Caki2 (cell line): ENCODE data around the gene PRR15. TPM values are rescaled to one million over a fixed set of nuclear protein-coding genes. Genes with fewer than 3 reads are reported as not detected.
A peak's percentile ranks its signal among the peaks of the same experiment; 100 is the strongest.
"Not testable (repeated sequence)": the region's sequence is repeated elsewhere in the genome, so short reads cannot be mapped to it uniquely, and the experiment has no call there.

Experiments used
- DNase-seq: peaks from one replicate; pipeline ENCODE4 v3.0.0-alpha.2; 2015; ENCODE audit warnings: low read depth
- in situ Hi-C: cut with HindIII; loops from 2 replicates; pipeline ENCODE4 v1.10.0; 2016; ENCODE audit warnings: low sequenced_read_pairs, low pct_unique_long_range_greater_than_20kb, mixed read lengths
- total RNA-seq: library from RNA; depleted of rRNA; stranded (reverse); fragments of >200 nt; shearing (Covaris generic); gene quantifications from 2 replicates; pipeline ENCODE4 v1.2.3, GENCODE V29; 2014; ENCODE audit warnings: low replicate concordance; rRNA removed

The PRR15 gene
- total RNA-seq = 4.2 and 12.7 TPM in 2 replicates

DNA sequence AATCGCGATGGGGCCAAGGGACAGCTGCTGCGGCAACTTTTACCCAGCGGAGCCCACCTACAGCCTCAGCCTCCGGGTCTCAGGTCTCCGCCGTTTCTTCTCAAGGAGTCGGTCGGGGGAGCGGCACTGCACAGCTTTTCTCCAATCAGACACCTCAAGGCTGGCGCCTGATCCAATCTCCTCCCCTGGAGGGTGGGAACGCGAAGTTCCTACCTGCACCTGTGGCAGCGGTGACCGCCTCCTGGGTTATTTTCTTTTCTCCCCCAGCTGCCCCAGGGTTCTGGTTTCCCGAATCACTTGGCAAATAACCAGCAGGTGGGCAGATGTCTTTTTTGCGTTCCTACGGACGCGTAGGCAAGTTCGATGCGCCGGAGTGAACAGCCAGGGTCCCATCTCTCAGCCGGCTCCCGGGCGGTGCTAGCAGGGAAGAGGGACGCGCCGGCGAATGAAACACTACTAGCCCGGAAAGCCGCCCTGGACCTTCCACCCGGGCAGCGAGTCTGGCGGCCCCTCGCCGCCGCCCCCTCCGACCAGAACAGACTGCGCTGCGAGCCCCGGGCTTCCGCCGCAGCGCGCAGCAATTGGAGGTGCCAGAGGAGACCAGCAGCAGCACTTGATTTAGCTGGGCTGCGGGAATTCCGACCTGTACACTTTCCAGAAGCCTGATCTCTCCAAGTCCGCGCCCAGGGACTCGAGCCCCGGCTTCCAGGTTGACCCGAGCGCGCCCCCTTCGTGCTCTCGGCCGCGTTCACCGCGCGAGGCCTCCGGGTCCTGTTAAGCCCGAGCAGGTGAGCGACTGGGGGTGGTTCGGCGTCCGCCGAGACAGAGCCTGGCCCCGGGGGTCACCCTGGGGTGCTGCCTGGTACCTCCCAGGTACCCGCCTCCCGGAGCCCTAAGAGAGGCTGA, at the start of gene PRR15:
PRR15 (plus strand) TSS at position 246 of the 906 bp plus-strand sequence. CDS start 2,495 bp downstream, outside the sequence.
- DNase-seq = peak; percentile 74
- in situ Hi-C loops = no loop called here

DNA sequence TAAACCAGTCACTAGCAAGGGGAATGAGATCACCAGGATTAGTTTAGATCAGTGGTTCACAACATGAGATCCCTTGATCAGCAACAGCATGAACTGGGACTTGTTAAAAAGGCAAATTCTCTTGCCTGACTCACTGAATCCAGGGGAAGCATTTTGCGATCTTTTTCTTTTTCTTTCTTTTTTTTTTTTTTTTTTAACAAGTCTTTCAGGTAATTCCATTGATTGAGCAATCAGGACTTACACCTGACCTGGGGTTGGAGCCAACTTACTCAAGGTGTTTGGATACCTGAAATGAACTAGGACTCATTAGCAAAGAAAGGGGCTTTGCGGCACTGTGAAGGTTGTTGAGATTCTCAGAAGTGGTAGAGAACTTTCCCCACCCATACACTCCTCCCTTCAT, 47.1 kb upstream of the PRR15 start:
- DNase-seq = no peak
- in situ Hi-C loops = no loop called here

GRCh38 chr7:29518616-29519015, 45.0 kb upstream of the PRR15 start:
- in situ Hi-C loops = no loop called here
- no peak for DNase-seq

GRCh38 chr7:29523728-29524127, 39.9 kb upstream of the PRR15 start:
- no peak for DNase-seq

GRCh38 chr7:29527505-29528108, 36.0 kb upstream of the PRR15 start:
- DNase-seq = no peak
- in situ Hi-C loops = no loop called here

More at GRCh38 chr7:29523728-29524127, 39.9 kb upstream of the PRR15 start:
- in situ Hi-C loops = no loop called here

GRCh38 chr7:29528526-29528925, 35.1 kb upstream of the PRR15 start:
- in situ Hi-C loops, DNase-seq: not testable (repeated sequence)

DNA sequence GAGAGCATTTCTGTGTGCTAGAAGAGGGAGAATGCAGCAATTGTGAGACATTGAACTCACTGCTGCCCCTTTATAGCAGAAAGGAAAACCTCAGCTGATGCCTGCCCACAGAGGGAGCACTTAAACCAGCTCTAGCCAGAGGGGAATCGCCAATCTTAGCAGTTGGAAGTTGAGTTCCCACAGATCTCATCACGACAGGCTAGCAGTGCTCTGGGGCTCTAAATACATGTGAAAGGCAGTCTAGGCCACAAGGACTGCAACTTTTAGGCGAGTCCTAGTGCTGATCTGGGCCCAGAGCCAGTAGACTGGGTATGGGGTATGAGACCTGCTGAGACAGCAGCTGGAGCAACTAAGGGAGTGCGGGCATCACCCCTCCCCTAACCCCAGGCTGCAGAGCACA, 25.2 kb upstream of the PRR15 start:
- no peak for DNase-seq
- in situ Hi-C loops = no loop called here

GRCh38 chr7:29539471-29539870, 24.2 kb upstream of the PRR15 start:
- in situ Hi-C loops = no loop called here
- no peak for DNase-seq

- in situ Hi-C loops = no loop called here
- DNase-seq = no peak
Measured at GRCh38 chr7:29547421-29547820, 16.2 kb upstream of the PRR15 start.

DNA sequence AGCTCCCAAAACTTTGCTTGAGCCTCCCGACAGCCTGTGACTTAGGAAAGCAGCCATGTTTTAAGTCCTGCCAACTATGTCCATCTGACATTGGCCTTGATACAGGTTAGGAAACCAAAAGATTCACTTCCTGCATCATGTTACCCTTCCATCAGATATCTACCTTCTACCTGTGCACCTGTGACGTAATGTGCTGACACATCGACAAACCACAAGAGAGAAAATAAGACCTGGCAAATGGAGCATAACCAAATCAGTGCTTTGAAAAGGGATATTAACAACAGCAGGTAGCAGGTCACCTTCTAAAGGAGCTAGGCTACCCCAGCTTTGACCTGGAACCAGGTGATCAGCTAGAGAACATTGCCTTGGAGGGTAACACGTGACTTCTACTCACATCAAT, 14.8 kb upstream of the PRR15 start:
- in situ Hi-C loops = no loop called here
- DNase-seq = no peak

DNA sequence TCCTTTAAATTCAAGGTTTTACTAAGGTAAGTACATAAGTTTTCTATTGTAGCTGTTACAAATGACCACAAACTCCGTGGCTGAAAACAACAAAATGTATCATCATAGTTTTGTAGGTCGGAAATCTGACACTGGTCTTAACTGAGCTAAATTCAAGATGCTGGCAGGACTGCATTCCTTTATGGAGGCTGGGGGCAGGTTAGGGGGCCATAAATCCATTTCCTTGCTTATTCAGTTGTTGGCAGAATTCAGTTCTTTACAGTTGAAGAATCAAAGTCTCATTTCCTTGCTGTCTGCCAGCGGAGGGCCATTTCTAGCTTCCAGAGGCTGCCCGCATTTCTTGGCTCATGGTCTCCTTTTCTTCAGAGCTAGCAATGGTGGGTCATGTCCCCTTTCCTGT, 11.2 kb upstream of the PRR15 start:
- in situ Hi-C loops = no loop called here
- no peak for DNase-seq

- no peak for DNase-seq
- in situ Hi-C loops = no loop called here
Measured at GRCh38 chr7:29555061-29555460, 8.6 kb upstream of the PRR15 start.

DNA sequence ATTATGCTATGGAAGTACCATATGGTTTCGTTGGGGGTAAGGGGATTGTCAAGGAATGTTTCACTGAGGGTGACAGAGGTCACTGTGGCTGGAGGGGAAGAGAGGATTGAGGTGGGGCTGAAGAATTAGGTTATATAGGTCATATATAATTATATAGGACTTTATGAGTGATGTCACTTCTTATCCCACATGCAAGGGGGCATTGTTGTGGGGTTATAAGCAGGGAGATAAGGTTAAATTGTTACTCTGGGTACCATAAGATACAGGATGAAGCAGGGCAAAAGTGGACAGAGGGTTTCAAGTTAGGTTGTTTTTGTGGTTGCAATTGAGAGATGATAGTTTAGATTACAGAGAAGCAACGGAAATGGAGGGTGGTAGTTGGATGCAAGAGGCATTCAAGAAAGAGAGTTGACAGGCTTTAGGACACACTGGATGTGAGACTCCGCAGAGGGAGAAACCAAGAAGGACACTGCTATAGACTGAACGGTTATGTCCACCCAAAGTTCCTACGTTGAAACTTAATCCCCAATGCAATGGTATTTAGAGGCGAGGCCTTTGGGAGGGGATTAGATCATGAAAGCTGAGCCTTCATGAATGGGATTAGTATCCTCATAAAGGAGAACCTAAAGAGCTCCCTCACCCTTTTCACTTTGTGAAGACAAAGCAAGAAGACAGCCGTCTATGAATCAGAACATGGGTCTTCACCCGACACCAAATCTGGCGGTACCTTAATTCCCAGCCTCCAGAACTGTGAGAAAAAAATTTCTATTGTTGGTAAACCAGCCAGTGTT, 7.0 kb upstream of the PRR15 start:
- in situ Hi-C loops = no loop called here

GRCh38 chr7:29557954-29558353, 5.7 kb upstream of the PRR15 start:
- no peak for DNase-seq
- in situ Hi-C loops = no loop called here

More for the DNA sequence above, 7.0 kb upstream of the PRR15 start:
- no peak for DNase-seq

DNA sequence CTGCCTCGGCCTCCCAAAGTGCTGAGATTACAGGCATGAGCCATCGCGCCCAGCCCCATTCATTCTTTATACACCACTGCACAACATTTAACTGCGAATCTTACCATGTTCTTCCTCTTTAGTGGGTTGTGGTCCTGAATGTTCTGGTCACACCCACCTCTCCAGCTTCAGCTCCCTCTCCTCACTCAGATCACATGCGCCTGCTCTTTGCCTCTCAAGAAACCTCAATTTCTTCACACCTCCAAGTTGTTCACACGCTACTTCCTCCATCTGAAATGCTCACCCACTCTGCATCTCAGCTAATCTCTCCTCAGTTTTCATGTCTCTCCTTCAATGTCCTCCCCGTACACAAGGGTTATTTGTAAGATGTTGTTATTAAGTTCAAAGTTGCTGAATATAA, 2.4 kb upstream of the PRR15 start:
- in situ Hi-C loops = no loop called here
- no peak for DNase-seq

- DNase-seq = no peak
- in situ Hi-C loops = no loop called here
Measured at GRCh38 chr7:29562307-29562706, 1.3 kb upstream of the PRR15 start.

GRCh38 chr7:29564496-29565223, 1.0 kb downstream of the PRR15 start:
- in situ Hi-C loops = no loop called here
- DNase-seq = peak; percentile 54

- in situ Hi-C loops = no loop called here
- no peak for DNase-seq
Measured at GRCh38 chr7:29565224-29565630, 1.6 kb downstream of the PRR15 start.
